Stimulated activated CD4-positive, alpha-beta T cell treated with anti-CD3 and anti-CD28 coated beads, Interleukin-4, amount 100 ng/mL, for 48 hours (primary cell): ENCODE results near the gene CPSF6.

Experiments
- DNase-seq, 2 donors: peaks; one replicate each; pipeline ENCODE4 v3.0.0-alpha.2; 2020; ENCODE audit warnings: low read depth in 2 of 2

Gene CPSF6

DNA sequence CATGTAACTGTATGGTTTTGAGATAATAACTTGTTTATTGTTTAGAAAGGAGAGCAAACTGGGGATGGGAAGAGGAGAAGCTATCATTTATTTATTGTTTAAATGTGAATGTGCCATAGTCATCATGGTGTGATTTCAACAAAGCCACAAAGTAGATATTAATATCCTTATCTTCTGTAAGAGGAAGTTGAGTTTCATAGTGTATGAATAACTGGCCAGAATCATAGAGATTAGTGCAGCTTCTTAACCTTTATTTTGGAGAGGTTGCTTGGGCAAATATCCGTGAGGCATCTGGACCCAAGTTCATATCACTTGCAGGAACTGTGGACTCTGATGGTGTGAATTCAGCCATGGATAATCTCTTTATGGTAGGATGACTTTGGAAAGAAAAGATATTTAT lies 82.0 kb downstream of the CPSF6 start:
- DNase-seq: no peak
